HepG2 (cell line): ENCODE results near the gene ZDHHC18. TPM values are rescaled to one million over a fixed set of nuclear protein-coding genes. Genes with fewer than 3 reads are reported as not detected.

Source experiments
- ATAC-seq: fragments of 200-7000 bp; cut with Tn5 transposase; 3 replicates; pipeline ENCODE4 v1.9.1; 2020; ENCODE audit warnings: mild to moderate bottlenecking, moderate library complexity
- BruUV-seq: library from RNA; stranded (reverse); fragments of 400-500 nt; replicated peaks from 2 replicates; lab custom pipeline; 2021; lab: Mats Ljungman, UMichigan
- CTCF ChIA-PET: fragments of 300-600 bp; formaldehyde crosslinking; extraction: SDS; loops from one replicate; lab custom pipeline; 2021; ENCODE audit warnings: low total read pairs, inconsistent platforms, low intra/inter-chr PET ratio; lab: Yijun Ruan, JAX
- POLR2A ChIA-PET: fragments of 350-600 bp; sonication (Branson Sonifier 250); formaldehyde crosslinking; loops from one replicate; lab custom pipeline; 2020; ENCODE audit warnings: antibody characterized with exemption, inconsistent platforms; lab: Yijun Ruan, JAX
- DNase-seq: peaks from one replicate; pipeline ENCODE4 v3.0.0-alpha.2; 2015; ENCODE audit warnings: low spot score
- FAIRE-seq: peaks from 3 replicates; lab custom pipeline; 2011; peaks lifted over from hg19 to GRCh38; lab: Jason Lieb, UNC
- H2AFZ ChIP-seq: one replicate; pipeline ENCODE4 v1.6.1; 2011; ENCODE audit warnings: low read length, inconsistent platforms
- H3K27ac ChIP-seq: fragments of 300-600 bp; 3 replicates; pipeline ENCODE4 v1.8.0; 2011; ENCODE audit warnings: mixed run types, mild to moderate bottlenecking, mixed read lengths, low read length, inconsistent platforms; ENCODE audit not compliant: insufficient read depth; ENCODE audit errors: extremely low read length
- H3K27me3 ChIP-seq, 2 experiments: fragments of 200-600 bp in 1 of 2; 2 replicates in 1 of 2; 3 replicates in 1 of 2; pipeline versions ENCODE4 v1.6.0 to v1.8.0; 2011; ENCODE audit warnings: low read length in 2 of 2, mild to moderate bottlenecking in 2 of 2, moderate library complexity in 2 of 2, inconsistent platforms in 1 of 2; ENCODE audit not compliant: insufficient read depth in 2 of 2, control insufficient read depth in 1 of 2
- H3K36me3 ChIP-seq, 2 experiments: fragments of 200-600 bp in 1 of 2; replicated peaks in 1 of 2; 2 replicates in 1 of 2; 3 replicates in 1 of 2; pipeline versions ENCODE4 v1.5.1 to v1.8.0; 2011; ENCODE audit warnings: low read length in 2 of 2, inconsistent platforms in 1 of 2; ENCODE audit not compliant: insufficient read depth in 2 of 2, control insufficient read depth in 1 of 2
- H3K4me1 ChIP-seq: 2 replicates; pipeline ENCODE4 v1.5.1; 2012; ENCODE audit warnings: low read length, inconsistent platforms; ENCODE audit not compliant: insufficient read depth
- H3K4me2 ChIP-seq: 2 replicates; pipeline ENCODE4 v1.6.0; 2011; ENCODE audit warnings: low read depth, low read length, inconsistent platforms
- H3K4me3 ChIP-seq, 3 experiments: fragments of 200-600 bp in 1 of 3; sonication (generic), shearing (Covaris generic) in 1 of 3; replicated peaks in 1 of 3; 2 replicates each; pipeline ENCODE4 v1.5.1; 2011 to 2016; ENCODE audit warnings: low read length in 3 of 3, inconsistent platforms in 2 of 3, low read depth in 2 of 3, mild to moderate bottlenecking in 2 of 3, control low read depth in 1 of 3, mixed read lengths in 1 of 3; ENCODE audit not compliant: insufficient read depth in 1 of 3
- H3K79me2 ChIP-seq: one replicate; pipeline ENCODE4 v1.6.1; 2011; ENCODE audit warnings: low read length, inconsistent platforms; ENCODE audit not compliant: insufficient read depth
- H3K9ac ChIP-seq: 2 replicates; pipeline ENCODE4 v1.6.0; 2011; ENCODE audit warnings: mild to moderate bottlenecking, low read depth, low read length, inconsistent platforms; ENCODE audit not compliant: insufficient read depth
- H3K9me3 ChIP-seq: 2 replicates; pipeline ENCODE4 v1.5.1; 2012; ENCODE audit warnings: mild to moderate bottlenecking, low read length
- H4K20me1 ChIP-seq: 2 replicates; pipeline ENCODE4 v1.6.0; 2011; ENCODE audit warnings: inconsistent platforms, mild to moderate bottlenecking, low read length, moderate library complexity; ENCODE audit not compliant: insufficient read depth
- EP300 ChIP-seq, 3 experiments: sonication (generic) in 1 of 3; formaldehyde crosslinking in 1 of 3; IDR thresholded peaks; 2 replicates each; pipeline versions ENCODE4 v1.5.1 to v1.6.1; 2011 to 2020; ENCODE audit warnings: low read depth in 2 of 3, low read length in 2 of 3, borderline replicate concordance in 1 of 3, improper control_type of control experiment in 1 of 3, mild to moderate bottlenecking in 1 of 3, missing genetic modification reagents in 1 of 3, moderate library complexity in 1 of 3
- FOXA3 ChIP-seq: IDR thresholded peaks from 2 replicates; pipeline ENCODE4 v1.6.1; 2016; ENCODE audit warnings: missing genetic modification reagents, missing compliant biosample characterization
- MEIS1 ChIP-seq: sonication (generic); formaldehyde crosslinking; IDR thresholded peaks from 2 replicates; pipeline ENCODE4 v1.9.0; 2021; ENCODE audit warnings: mild to moderate bottlenecking, missing genetic modification reagents, moderate library complexity, borderline replicate concordance
- NR1H2 ChIP-seq: sonication (generic); formaldehyde crosslinking; IDR thresholded peaks from 2 replicates; pipeline ENCODE4 v1.8.1; 2022; ENCODE audit warnings: low read depth, missing genetic modification reagents, borderline replicate concordance
- ZFP37 ChIP-seq: sonication (generic); formaldehyde crosslinking; IDR thresholded peaks from 2 replicates; pipeline ENCODE4 v1.4.0; 2020; ENCODE audit warnings: missing genetic modification reagents, borderline replicate concordance
- ZMAT3 ChIP-seq: sonication (generic); formaldehyde crosslinking; conservative IDR thresholded peaks from 2 replicates; pipeline ENCODE4 v1.7.0; 2021; ENCODE audit warnings: missing genetic modification reagents
- ZNF33B ChIP-seq: sonication (generic); formaldehyde crosslinking; IDR thresholded peaks from 2 replicates; pipeline ENCODE4 v1.5.1; 2020; ENCODE audit warnings: mild to moderate bottlenecking, missing genetic modification reagents
- ZNF775 ChIP-seq: sonication (generic); formaldehyde crosslinking; IDR thresholded peaks from 2 replicates; pipeline ENCODE4 v1.4.0; 2020; ENCODE audit warnings: missing genetic modification reagents, mild to moderate bottlenecking, moderate library complexity, borderline replicate concordance
- WGBS: methylation state at CpG from one replicate; pipeline ENCODE4 v1.1.6; 2017; ENCODE audit warnings: low lambda C conversion rate; 5-methylcytosine and 5-hydroxymethylcytosine counted together
- in situ Hi-C: cut with HindIII; loops from 2 replicates; pipeline ENCODE4 v1.10.0; 2017; ENCODE audit warnings: low pct_unique_long_range_greater_than_20kb; ENCODE audit not compliant: extremely low pct_ligation_motif_present
- intact Hi-C: fragments of 100-400 bp; cut with micrococcal nuclease; formaldehyde crosslinking; loops from one replicate; pipeline ENCODE4 v1.10.0; 2022; ENCODE audit not compliant: unreplicated experiment
- polyA plus RNA-seq, 8 experiments: library from polyadenylated mRNA; depleted of rRNA in 3 of 8; stranded (reverse) in 7 of 8; unstranded in 1 of 8; fragments of >200 nt; fragmentation: Illumina TruSeq in 4 of 8; extraction: Trizol in 4 of 8; gene quantifications; 2 replicates each; pipeline versions ENCODE4 v1.2.1 to v1.2.3, GENCODE V29; 2011 to 2016; ENCODE audit warnings: low read depth in 4 of 8, missing spikeins in 1 of 8, mixed read lengths in 1 of 8; ENCODE audit not compliant: insufficient read depth in 1 of 8
- total RNA-seq, 5 experiments: library from RNA; depleted of rRNA; stranded (reverse); fragments of >200 nt; fragmentation: Illumina TruSeq; extraction: Trizol; gene quantifications; 2 replicates each; pipeline ENCODE4 v1.2.3, GENCODE V29; 2016; ENCODE audit warnings: low read depth in 1 of 5
- TF ChIP-seq, protein P1 (sequence below): sonication (generic); formaldehyde crosslinking; IDR thresholded peaks from 2 replicates; pipeline ENCODE4 v1.8.0; 2022; ENCODE audit warnings: mild to moderate bottlenecking, missing genetic modification reagents
- TF ChIP-seq, protein P2 (sequence below): sonication (generic); formaldehyde crosslinking; IDR thresholded peaks from 2 replicates; pipeline ENCODE4 v1.8.0; 2022; ENCODE audit warnings: missing genetic modification reagents, mild to moderate bottlenecking, borderline replicate concordance
- TF ChIP-seq, protein P3 (sequence below): IDR thresholded peaks from 2 replicates; pipeline ENCODE4 v1.6.1; 2018; ENCODE audit warnings: missing genetic modification reagents, mild to moderate bottlenecking, missing compliant biosample characterization
- TF ChIP-seq, protein P4 (sequence below): sonication (generic); formaldehyde crosslinking; IDR thresholded peaks from 2 replicates; pipeline ENCODE4 v1.5.1; 2020; ENCODE audit warnings: missing genetic modification reagents, mild to moderate bottlenecking, borderline replicate concordance
- TF ChIP-seq, protein P5 (sequence below): sonication (generic); formaldehyde crosslinking; IDR thresholded peaks from 2 replicates; pipeline ENCODE4 v1.4.0; 2020; ENCODE audit warnings: mild to moderate bottlenecking, low read depth, missing genetic modification reagents

The ZDHHC18 gene
- total and polyA plus RNA-seq, 2 of the 13 experiments (the other 11 are each of a cell fraction or from before 2014, with no cell fraction given): 13.2 to 35.3 TPM

DNA sequence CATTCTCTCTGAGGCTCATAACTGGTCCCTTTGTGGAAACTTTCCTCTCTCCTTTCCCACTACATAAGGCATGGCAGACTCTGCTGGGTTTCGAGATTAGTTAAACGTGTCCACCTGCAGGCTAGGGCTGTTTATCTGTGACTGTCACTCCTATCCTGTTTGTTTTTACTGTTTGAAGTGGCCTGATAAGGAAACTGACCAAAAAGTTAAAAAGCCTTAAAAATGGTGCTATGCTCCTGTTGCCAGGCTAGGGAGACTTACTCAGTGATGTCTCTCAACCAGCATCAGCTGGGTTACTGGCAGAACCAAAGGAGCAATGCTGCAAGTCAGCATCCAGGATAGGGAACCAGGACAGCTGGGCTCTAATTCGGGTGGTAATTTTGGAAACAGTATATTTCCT, 34.9 kb upstream of the ZDHHC18 start:
- intact Hi-C loops: no loop called here
- ChIA-PET POLR2A (no interaction called here), CTCF (no interaction called here)
- H3K79me2 ChIP-seq: peaks cover 6% of the 10 kb centered on the region
- DNase-seq (no peak), FAIRE-seq (no peak), ATAC-seq (no peak)
- no peak overlapping the region for H2AFZ ChIP-seq
- H3K9ac ChIP-seq: no peak overlapping the region
- H3K4me3 ChIP-seq: no peak overlapping the region
- H3K4me1 ChIP-seq: peaks cover 27% of the 10 kb centered on the region
- H3K27me3 ChIP-seq: no peaks in the 10 kb centered on the region; a peak in 1 of 5 replicates
- H3K9me3 ChIP-seq: no peaks in the 10 kb centered on the region
- H3K4me2 ChIP-seq: no peak overlapping the region
- BruUV-seq: no TSS peak
- peaks cover 0 to 14% of the 10 kb centered on the region in 2 experiments; a peak in 3 of 5 replicates for H3K36me3 ChIP-seq
- H3K27ac ChIP-seq: no peak overlapping the region
- in situ Hi-C loops: no loop called here
- no peaks in the 10 kb centered on the region for H4K20me1 ChIP-seq
- WGBS: 69% methylated on average over 3 of the region's 3 CpGs
- no peak for TF ChIP-seq MEIS1 (CRISPR knock-in tag)
- TF ChIP-seq, protein P1, sequence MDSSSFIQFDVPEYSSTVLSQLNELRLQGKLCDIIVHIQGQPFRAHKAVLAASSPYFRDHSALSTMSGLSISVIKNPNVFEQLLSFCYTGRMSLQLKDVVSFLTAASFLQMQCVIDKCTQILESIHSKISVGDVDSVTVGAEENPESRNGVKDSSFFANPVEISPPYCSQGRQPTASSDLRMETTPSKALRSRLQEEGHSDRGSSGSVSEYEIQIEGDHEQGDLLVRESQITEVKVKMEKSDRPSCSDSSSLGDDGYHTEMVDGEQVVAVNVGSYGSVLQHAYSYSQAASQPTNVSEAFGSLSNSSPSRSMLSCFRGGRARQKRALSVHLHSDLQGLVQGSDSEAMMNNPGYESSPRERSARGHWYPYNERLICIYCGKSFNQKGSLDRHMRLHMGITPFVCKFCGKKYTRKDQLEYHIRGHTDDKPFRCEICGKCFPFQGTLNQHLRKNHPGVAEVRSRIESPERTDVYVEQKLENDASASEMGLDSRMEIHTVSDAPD (CRISPR knock-in tag): no peak
- TF ChIP-seq, protein P2, sequence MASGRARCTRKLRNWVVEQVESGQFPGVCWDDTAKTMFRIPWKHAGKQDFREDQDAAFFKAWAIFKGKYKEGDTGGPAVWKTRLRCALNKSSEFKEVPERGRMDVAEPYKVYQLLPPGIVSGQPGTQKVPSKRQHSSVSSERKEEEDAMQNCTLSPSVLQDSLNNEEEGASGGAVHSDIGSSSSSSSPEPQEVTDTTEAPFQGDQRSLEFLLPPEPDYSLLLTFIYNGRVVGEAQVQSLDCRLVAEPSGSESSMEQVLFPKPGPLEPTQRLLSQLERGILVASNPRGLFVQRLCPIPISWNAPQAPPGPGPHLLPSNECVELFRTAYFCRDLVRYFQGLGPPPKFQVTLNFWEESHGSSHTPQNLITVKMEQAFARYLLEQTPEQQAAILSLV (CRISPR knock-in tag): no peak
- TF ChIP-seq ZFP37: no peak
- TF ChIP-seq ZMAT3 (CRISPR knock-in tag): no peak
- TF ChIP-seq, protein P3, sequence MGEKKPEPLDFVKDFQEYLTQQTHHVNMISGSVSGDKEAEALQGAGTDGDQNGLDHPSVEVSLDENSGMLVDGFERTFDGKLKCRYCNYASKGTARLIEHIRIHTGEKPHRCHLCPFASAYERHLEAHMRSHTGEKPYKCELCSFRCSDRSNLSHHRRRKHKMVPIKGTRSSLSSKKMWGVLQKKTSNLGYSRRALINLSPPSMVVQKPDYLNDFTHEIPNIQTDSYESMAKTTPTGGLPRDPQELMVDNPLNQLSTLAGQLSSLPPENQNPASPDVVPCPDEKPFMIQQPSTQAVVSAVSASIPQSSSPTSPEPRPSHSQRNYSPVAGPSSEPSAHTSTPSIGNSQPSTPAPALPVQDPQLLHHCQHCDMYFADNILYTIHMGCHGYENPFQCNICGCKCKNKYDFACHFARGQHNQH: no peak
- TF ChIP-seq ZNF33B: no peak
- TF ChIP-seq NR1H2: no peak
- TF ChIP-seq, protein P4, sequence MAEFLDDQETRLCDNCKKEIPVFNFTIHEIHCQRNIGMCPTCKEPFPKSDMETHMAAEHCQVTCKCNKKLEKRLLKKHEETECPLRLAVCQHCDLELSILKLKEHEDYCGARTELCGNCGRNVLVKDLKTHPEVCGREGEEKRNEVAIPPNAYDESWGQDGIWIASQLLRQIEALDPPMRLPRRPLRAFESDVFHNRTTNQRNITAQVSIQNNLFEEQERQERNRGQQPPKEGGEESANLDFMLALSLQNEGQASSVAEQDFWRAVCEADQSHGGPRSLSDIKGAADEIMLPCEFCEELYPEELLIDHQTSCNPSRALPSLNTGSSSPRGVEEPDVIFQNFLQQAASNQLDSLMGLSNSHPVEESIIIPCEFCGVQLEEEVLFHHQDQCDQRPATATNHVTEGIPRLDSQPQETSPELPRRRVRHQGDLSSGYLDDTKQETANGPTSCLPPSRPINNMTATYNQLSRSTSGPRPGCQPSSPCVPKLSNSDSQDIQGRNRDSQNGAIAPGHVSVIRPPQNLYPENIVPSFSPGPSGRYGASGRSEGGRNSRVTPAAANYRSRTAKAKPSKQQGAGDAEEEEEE: no peak
- TF ChIP-seq, protein P5, sequence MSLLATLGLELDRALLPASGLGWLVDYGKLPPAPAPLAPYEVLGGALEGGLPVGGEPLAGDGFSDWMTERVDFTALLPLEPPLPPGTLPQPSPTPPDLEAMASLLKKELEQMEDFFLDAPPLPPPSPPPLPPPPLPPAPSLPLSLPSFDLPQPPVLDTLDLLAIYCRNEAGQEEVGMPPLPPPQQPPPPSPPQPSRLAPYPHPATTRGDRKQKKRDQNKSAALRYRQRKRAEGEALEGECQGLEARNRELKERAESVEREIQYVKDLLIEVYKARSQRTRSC (CRISPR knock-in tag): no peak
- TF ChIP-seq EP300 (IDR thresholded peaks at IDR 0.05; ENCODE audit: low read depth in 2 of 2, low read length in 2 of 2): no peak
- TF ChIP-seq EP300 (CRISPR knock-in tag; IDR thresholded peaks at IDR 0.05; ENCODE audit: borderline replicate concordance): no peak
- no peak for TF ChIP-seq FOXA3
- TF ChIP-seq ZNF775: no peak
